ENCODE data around the gene PEX3. TPM values are rescaled to one million over a fixed set of nuclear protein-coding genes. Genes with fewer than 3 reads are reported as not detected.

PEX3 gene
- total and polyA plus RNA-seq, 2 of the 4 experiments (the other 2 are of a cell fraction) = 13.3 to 13.7 TPM

DNA sequence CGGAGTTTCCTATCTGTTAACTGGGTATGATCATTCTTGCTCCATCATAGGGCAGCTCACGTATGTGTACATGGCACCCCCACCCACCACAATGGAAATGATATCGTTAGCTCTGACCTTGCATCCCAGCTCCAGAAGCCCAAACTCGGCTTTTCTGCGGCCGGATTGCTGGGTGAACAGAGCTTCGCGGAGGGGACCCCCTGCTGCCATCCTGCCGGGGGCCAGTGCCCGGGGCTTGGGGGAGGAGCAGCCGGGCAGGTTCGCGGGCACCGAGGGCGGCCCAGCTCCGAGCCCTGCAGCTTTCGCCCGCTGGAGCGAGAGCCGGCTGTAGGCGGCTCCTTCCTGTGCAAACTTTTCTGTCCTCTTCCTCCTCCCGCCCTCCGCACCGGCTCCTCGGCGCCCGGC is 85.9 kb downstream of the PEX3 start:
- no peak overlapping the region for H4K91ac ChIP-seq (ENCODE audit: insufficient read depth, low read depth, low read length)
- H3K36me3 ChIP-seq (ENCODE audit: control insufficient read depth, insufficient read depth, low read length) = no peaks in the 10 kb centered on the region
- H3K14ac ChIP-seq (replicated peaks; ENCODE audit: low read depth, low read length) = no peak overlapping the region
- no peaks in the 10 kb centered on the region for H3K9me1 ChIP-seq (ENCODE audit: insufficient read depth, low read length)
- peaks cover 10 to 23% of the 10 kb centered on the region in 2 experiments for H3K79me1 ChIP-seq (ENCODE audit: low read depth in 1 of 2, low read length in 2 of 2)
- H2BK120ac ChIP-seq (ENCODE audit: low read depth, low read length) = no peak overlapping the region
- H2AFZ ChIP-seq (replicated peaks; ENCODE audit: low read length, poor library complexity) = peak overlapping the region; percentile 89
- TF ChIP-seq FOS (IDR thresholded peaks at IDR 0.05; ENCODE audit: low read depth, low read length) (no peak), MXI1 (IDR thresholded peaks at IDR 0.05; ENCODE audit: borderline replicate concordance, low read depth, low read length) (no peak), CHD1 (IDR thresholded peaks at IDR 0.05; ENCODE audit: low read depth, low read length) (no peak), SMC3 (IDR thresholded peaks at IDR 0.05; ENCODE audit: low read depth, low read length) (no peak), POLR2A (IDR thresholded peaks at IDR 0.05; ENCODE audit: low read depth, low read length) (no peak), RAD21 (IDR thresholded peaks at IDR 0.05; ENCODE audit: low read length) (no peak), CEBPB (IDR thresholded peaks at IDR 0.05; ENCODE audit: low read depth, low read length) (no peak), MAZ (IDR thresholded peaks at IDR 0.05; ENCODE audit: borderline replicate concordance, low read depth, low read length) (no peak), RFX5 (IDR thresholded peaks at IDR 0.05; ENCODE audit: low read depth, low read length) (no peak), BHLHE40 (IDR thresholded peaks at IDR 0.05; ENCODE audit: low read depth, low read length) (no peak), RCOR1 (IDR thresholded peaks at IDR 0.05; ENCODE audit: insufficient replicate concordance, low read length) (no peak), MAFK (IDR thresholded peaks at IDR 0.05; ENCODE audit: low read depth, low read length) (no peak), NFE2L2 (IDR thresholded peaks at IDR 0.05; ENCODE audit: low read depth, low read length) (no peak)
- TF ChIP-seq, protein P1, sequence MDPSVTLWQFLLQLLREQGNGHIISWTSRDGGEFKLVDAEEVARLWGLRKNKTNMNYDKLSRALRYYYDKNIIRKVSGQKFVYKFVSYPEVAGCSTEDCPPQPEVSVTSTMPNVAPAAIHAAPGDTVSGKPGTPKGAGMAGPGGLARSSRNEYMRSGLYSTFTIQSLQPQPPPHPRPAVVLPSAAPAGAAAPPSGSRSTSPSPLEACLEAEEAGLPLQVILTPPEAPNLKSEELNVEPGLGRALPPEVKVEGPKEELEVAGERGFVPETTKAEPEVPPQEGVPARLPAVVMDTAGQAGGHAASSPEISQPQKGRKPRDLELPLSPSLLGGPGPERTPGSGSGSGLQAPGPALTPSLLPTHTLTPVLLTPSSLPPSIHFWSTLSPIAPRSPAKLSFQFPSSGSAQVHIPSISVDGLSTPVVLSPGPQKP (IDR thresholded peaks at IDR 0.05; ENCODE audit: borderline replicate concordance, low read depth, low read length) = no peak
- TF ChIP-seq, protein P2, sequence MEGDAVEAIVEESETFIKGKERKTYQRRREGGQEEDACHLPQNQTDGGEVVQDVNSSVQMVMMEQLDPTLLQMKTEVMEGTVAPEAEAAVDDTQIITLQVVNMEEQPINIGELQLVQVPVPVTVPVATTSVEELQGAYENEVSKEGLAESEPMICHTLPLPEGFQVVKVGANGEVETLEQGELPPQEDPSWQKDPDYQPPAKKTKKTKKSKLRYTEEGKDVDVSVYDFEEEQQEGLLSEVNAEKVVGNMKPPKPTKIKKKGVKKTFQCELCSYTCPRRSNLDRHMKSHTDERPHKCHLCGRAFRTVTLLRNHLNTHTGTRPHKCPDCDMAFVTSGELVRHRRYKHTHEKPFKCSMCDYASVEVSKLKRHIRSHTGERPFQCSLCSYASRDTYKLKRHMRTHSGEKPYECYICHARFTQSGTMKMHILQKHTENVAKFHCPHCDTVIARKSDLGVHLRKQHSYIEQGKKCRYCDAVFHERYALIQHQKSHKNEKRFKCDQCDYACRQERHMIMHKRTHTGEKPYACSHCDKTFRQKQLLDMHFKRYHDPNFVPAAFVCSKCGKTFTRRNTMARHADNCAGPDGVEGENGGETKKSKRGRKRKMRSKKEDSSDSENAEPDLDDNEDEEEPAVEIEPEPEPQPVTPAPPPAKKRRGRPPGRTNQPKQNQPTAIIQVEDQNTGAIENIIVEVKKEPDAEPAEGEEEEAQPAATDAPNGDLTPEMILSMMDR (conservative IDR thresholded peaks at IDR 0.05; ENCODE audit: low read depth, low read length) = no peak
- intact Hi-C loops (cut with micrococcal nuclease) = no loop called here
- H3K23ac ChIP-seq (ENCODE audit: low read depth, low read length) = 0 out of 2 replicates have a peak overlapping the region, but pooled peaks have one; percentile 38
- peak overlapping the region; percentile 8; the same call in 1 of the 2 replicates for H3K9ac ChIP-seq (ENCODE audit: low read depth, low read length)
- BruUV-seq (replicated peaks) = no TSS peak
- POLR2A ChIA-PET (ENCODE audit: unreplicated experiment) = no interaction called here
- dilution Hi-C loops (cut with HindIII; ENCODE audit: low sequenced_read_pairs, unreplicated experiment) = no loop called here
- no peak overlapping the region for H2AK5ac ChIP-seq (ENCODE audit: low read depth, low read length)
- peak overlapping the region; percentile 8; the same call in 1 of the 2 replicates for H3K56ac ChIP-seq (ENCODE audit: extremely low read depth, insufficient read depth, low read length)
- in situ Hi-C loops (cut with MboI; ENCODE audit: low sequenced_read_pairs) = no loop called here
- ATAC-seq (ENCODE audit: low read depth) = peak; percentile 75
- H3K27me3 ChIP-seq (ENCODE audit: control insufficient read depth, insufficient read depth, low read length) = peaks cover 9% of the 10 kb centered on the region
- H4K5ac ChIP-seq (ENCODE audit: low read depth, low read length) = no peak overlapping the region
- no peak overlapping the region for H2BK5ac ChIP-seq (ENCODE audit: low read depth, low read length, poor library complexity, severe bottlenecking)
- H2BK15ac ChIP-seq (ENCODE audit: low read depth, low read length) = no peak overlapping the region
- H3K4me3 ChIP-seq (ENCODE audit: insufficient read depth, low read depth, low read length) = peak overlapping the region; percentile 46
- H3K4me2 ChIP-seq (ENCODE audit: low read depth, low read length) = peak overlapping the region; percentile 59
- H3K9me3 ChIP-seq (ENCODE audit: control insufficient read depth, insufficient read depth, low read length) = no peaks in the 10 kb centered on the region
- peak; percentile 33 for DNase-seq
- peak overlapping the region; percentile 45 for H2AK9ac ChIP-seq (replicated peaks; ENCODE audit: low read depth, low read length, poor library complexity)
- H3K4ac ChIP-seq (ENCODE audit: low read depth, low read length) = peak overlapping the region; percentile 41
- CTCF ChIA-PET = interaction anchor here (0.8 kb wide), 2 partner anchors 22 to 892 kb away, joined by 3 read pairs; no protein-coding TSS in a partner anchor
- peaks cover 3% of the 10 kb centered on the region; the same call in 1 of the 2 replicates for H3K4me1 ChIP-seq (ENCODE audit: control insufficient read depth, insufficient read depth, low read length)
- H3K27ac ChIP-seq (ENCODE audit: insufficient read depth, low read length) = no peak overlapping the region
- no peak overlapping the region for H2BK20ac ChIP-seq (ENCODE audit: low read depth, low read length)
- 11% methylated on average over 6 of the region's 27 CpGs; no CpG with 5 or more reads in 1 of the 2 experiments for WGBS, 2 experiments (ENCODE audit: extremely low coverage in 2 of 2, insufficient read length in 1 of 2)
- no peaks in the 10 kb centered on the region for H4K20me1 ChIP-seq (ENCODE audit: insufficient read depth, low read length)
- H4K8ac ChIP-seq (ENCODE audit: low read depth in 2 of 2, low read length in 2 of 2) = no peak overlapping the region
- H3K18ac ChIP-seq (ENCODE audit: low read depth, low read length) = no peak overlapping the region
